Measurements from ENCODE around the gene CLEC17A. TPM values are rescaled to one million over a fixed set of nuclear protein-coding genes. Genes with fewer than 3 reads are reported as not detected.
A peak's percentile ranks its signal among the peaks of the same experiment; 100 is the strongest.

CLEC17A gene
- total and polyA plus RNA-seq, 2 donors (not counting 1 experiment from before 2014, with no cell fraction given) = 121 to 163 TPM

- intact Hi-C loops (cut with micrococcal nuclease) = no loop called here
- Histone ChIP-seq H3K9ac (ENCODE audit: low read length) (no peak overlapping the region), H3K4me2 (replicated peaks; ENCODE audit: low read depth, low read length, poor library complexity, severe bottlenecking) (no peak overlapping the region), H2AFZ (ENCODE audit: insufficient read depth, low read depth, low read length, poor library complexity, severe bottlenecking) (no peak overlapping the region), H3K9me3 (ENCODE audit: control extremely low read depth in 1 of 3, control insufficient read depth in 2 of 3, insufficient read depth in 1 of 3, low read length in 2 of 3) (peaks cover 0 to 6% (median 0%) of the 10 kb centered on the region in 3 donors), H3K79me2 (ENCODE audit: control insufficient read depth, insufficient read depth, low read length) (no peaks in the 10 kb centered on the region), H3K4me1 (ENCODE audit: control insufficient read depth in 2 of 2, insufficient read depth in 2 of 2, low read length in 2 of 2) (no peaks in the 10 kb centered on the region), H4K20me1 (ENCODE audit: control insufficient read depth, insufficient read depth, low read length, poor library complexity, severe bottlenecking) (no peaks in the 10 kb centered on the region), H3K27ac (ENCODE audit: low read length in 2 of 2) (no peak overlapping the region), H3K36me3 (replicated peaks in 1 of 2; ENCODE audit: control extremely low read depth in 1 of 2, control insufficient read depth in 1 of 2, extremely low read depth in 1 of 2, insufficient read depth in 2 of 2, low read length in 1 of 2) (no peaks in the 10 kb centered on the region), H3K27me3 (replicated peaks in 1 of 4; ENCODE audit: control extremely low read depth in 1 of 4, control insufficient read depth in 3 of 4, insufficient read depth in 4 of 4, low read length in 3 of 4) (no peaks in the 10 kb centered on the region), H3K4me3 (ENCODE audit: control extremely low read depth in 1 of 5, extremely low read depth in 1 of 5, insufficient read depth in 1 of 5, low read depth in 2 of 5, low read length in 4 of 5) (no peak overlapping the region)
- H3K4me1 Mint-ChIP-seq = peaks cover 5% of the 10 kb centered on the region
- H3K27ac Mint-ChIP-seq = no peak overlapping the region
- DNase-seq = no peak
- peaks cover 5% of the 10 kb centered on the region for H3K27me3 Mint-ChIP-seq
- POLR2A ChIA-PET = no interaction called here
- H3K4me3 Mint-ChIP-seq = no peak overlapping the region
- CTCF ChIA-PET = interaction anchor here (0.7 kb wide), 1 partner anchor 74 kb away, joined by 3 read pairs; no protein-coding TSS in a partner anchor
- ATAC-seq (ENCODE audit: low read depth) = no peak
- TF ChIP-seq EZH2 (IDR thresholded peaks at IDR 0.05; ENCODE audit: borderline replicate concordance, insufficient read depth, low read depth, low read length, poor library complexity, severe bottlenecking) (no peak), CTCF (IDR thresholded peaks at IDR 0.05) (no peak)
- no peaks in the 10 kb centered on the region for H3K9me3 Mint-ChIP-seq (ENCODE audit: insufficient read depth)
- 100% methylated on average over 2 of the region's 2 CpGs for whole genome bisulfite sequencing (ENCODE audit: insufficient coverage)
Measured at GRCh38 chr19:14648506-14648905, 65.6 kb downstream of the CLEC17A start.

GRCh38 chr19:14649020-14649419, 66.1 kb downstream of the CLEC17A start:
- POLR2A ChIA-PET = no interaction called here
- Histone ChIP-seq H3K9me3 (ENCODE audit: control extremely low read depth in 1 of 3, control insufficient read depth in 2 of 3, insufficient read depth in 1 of 3, low read length in 2 of 3) (peaks cover 0 to 3% (median 0%) of the 10 kb centered on the region in 3 donors), H3K4me2 (replicated peaks; ENCODE audit: low read depth, low read length, poor library complexity, severe bottlenecking) (no peak overlapping the region), H3K36me3 (replicated peaks in 1 of 2; ENCODE audit: control extremely low read depth in 1 of 2, control insufficient read depth in 1 of 2, extremely low read depth in 1 of 2, insufficient read depth in 2 of 2, low read length in 1 of 2) (no peaks in the 10 kb centered on the region), H3K4me1 (ENCODE audit: control insufficient read depth in 2 of 2, insufficient read depth in 2 of 2, low read length in 2 of 2) (no peaks in the 10 kb centered on the region), H3K79me2 (ENCODE audit: control insufficient read depth, insufficient read depth, low read length) (no peaks in the 10 kb centered on the region), H3K4me3 (ENCODE audit: control extremely low read depth in 1 of 5, extremely low read depth in 1 of 5, insufficient read depth in 1 of 5, low read depth in 2 of 5, low read length in 4 of 5) (no peak overlapping the region), H4K20me1 (ENCODE audit: control insufficient read depth, insufficient read depth, low read length, poor library complexity, severe bottlenecking) (no peaks in the 10 kb centered on the region), H3K27me3 (replicated peaks in 1 of 4; ENCODE audit: control extremely low read depth in 1 of 4, control insufficient read depth in 3 of 4, insufficient read depth in 4 of 4, low read length in 3 of 4) (no peaks in the 10 kb centered on the region), H3K27ac (ENCODE audit: low read length in 2 of 2) (no peak overlapping the region), H3K9ac (ENCODE audit: low read length) (no peak overlapping the region), H2AFZ (ENCODE audit: insufficient read depth, low read depth, low read length, poor library complexity, severe bottlenecking) (no peak overlapping the region)
- Mint-ChIP-seq H3K4me3 (no peak overlapping the region), H3K27me3 (peaks cover 5% of the 10 kb centered on the region), H3K27ac (no peak overlapping the region), H3K4me1 (peaks cover 5% of the 10 kb centered on the region), H3K9me3 (ENCODE audit: insufficient read depth) (no peaks in the 10 kb centered on the region)
- CTCF ChIA-PET = no interaction called here
- no peak for ATAC-seq (ENCODE audit: low read depth)
- WGBS (ENCODE audit: insufficient coverage) = 90% methylated on average over 4 of the region's 4 CpGs
- no peak for DNase-seq
- TF ChIP-seq EZH2 (IDR thresholded peaks at IDR 0.05; ENCODE audit: borderline replicate concordance, insufficient read depth, low read depth, low read length, poor library complexity, severe bottlenecking) = no peak
- TF ChIP-seq CTCF (IDR thresholded peaks at IDR 0.05) = peak; percentile 15
- intact Hi-C loops (cut with micrococcal nuclease) = no loop called here

All from B cell (primary cell).